Astrocyte of the spinal cord (primary cell): ENCODE results near the gene HSF5.

ENCODE experiments used
- DNase-seq: peaks from one replicate; pipeline ENCODE4 v3.0.0; 2011; ENCODE audit warnings: low read depth, low spot score
- H3K4me3 ChIP-seq: 2 replicates; pipeline ENCODE4 v1.5.1; 2011; ENCODE audit warnings: low read depth, mild to moderate bottlenecking, low read length, moderate library complexity
- in situ Hi-C: cut with HindIII; loops from 2 replicates; pipeline ENCODE4 v1.10.0; 2017; ENCODE audit warnings: low sequenced_read_pairs
- TF ChIP-seq, protein P1 (sequence below): IDR thresholded peaks from 2 replicates; pipeline ENCODE4 v1.5.1; 2012; ENCODE audit warnings: low read depth, mild to moderate bottlenecking, low read length, inconsistent platforms

HSF5 gene

DNA sequence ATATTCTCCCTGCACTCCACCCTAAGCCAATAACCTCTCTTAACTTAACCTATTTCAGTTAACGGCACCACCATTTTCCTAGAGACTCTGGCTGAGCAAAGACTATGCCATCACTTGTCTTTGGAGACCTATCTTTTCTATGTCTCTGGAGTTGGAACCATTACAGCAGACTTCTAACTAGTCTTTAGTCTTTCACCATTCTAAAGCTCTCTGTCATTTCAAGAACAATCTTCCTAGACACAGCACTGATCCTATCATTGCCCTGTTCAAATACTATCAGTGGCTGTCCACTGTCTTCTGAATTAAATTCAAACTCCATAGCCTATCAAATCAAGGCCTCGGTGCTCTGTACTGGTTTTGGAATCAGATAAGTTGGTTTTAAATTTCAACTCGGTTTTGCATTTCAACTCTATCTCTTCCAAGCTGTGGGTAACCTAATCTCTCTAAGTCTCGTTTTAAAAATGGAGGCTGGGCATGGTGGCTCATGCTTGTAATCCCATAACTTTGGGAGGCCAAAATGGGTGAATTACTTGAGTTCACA lies 102.8 kb downstream of the HSF5 start:
- no peak for DNase-seq
- TF ChIP-seq, protein P1, sequence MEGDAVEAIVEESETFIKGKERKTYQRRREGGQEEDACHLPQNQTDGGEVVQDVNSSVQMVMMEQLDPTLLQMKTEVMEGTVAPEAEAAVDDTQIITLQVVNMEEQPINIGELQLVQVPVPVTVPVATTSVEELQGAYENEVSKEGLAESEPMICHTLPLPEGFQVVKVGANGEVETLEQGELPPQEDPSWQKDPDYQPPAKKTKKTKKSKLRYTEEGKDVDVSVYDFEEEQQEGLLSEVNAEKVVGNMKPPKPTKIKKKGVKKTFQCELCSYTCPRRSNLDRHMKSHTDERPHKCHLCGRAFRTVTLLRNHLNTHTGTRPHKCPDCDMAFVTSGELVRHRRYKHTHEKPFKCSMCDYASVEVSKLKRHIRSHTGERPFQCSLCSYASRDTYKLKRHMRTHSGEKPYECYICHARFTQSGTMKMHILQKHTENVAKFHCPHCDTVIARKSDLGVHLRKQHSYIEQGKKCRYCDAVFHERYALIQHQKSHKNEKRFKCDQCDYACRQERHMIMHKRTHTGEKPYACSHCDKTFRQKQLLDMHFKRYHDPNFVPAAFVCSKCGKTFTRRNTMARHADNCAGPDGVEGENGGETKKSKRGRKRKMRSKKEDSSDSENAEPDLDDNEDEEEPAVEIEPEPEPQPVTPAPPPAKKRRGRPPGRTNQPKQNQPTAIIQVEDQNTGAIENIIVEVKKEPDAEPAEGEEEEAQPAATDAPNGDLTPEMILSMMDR, result no peak
- in situ Hi-C loops, result no loop called here
- H3K4me3 ChIP-seq, result no peak overlapping the region

DNA sequence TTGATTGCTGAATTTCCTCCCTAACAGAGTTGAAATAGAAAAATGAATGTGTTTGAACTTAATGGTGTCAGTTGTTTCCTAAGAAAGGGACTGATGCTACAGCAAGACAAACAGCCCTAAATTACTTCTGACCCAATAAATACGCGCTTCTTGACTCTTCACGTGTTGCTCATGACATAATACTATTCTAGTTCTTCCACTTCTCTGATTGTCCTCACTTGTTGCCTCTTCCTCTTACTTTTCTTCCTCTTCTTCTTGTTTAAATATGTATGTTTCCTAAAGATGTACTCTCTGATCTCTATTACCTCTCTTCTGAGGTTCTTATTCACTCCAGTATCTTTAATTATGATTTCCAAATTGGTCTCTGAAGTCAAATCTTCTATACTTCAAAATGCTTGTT lies 103.3 kb downstream of the HSF5 start:
- TF ChIP-seq, protein P1, result no peak
- no peak overlapping the region for H3K4me3 ChIP-seq
- no peak for DNase-seq
- in situ Hi-C loops, result no loop called here

DNA sequence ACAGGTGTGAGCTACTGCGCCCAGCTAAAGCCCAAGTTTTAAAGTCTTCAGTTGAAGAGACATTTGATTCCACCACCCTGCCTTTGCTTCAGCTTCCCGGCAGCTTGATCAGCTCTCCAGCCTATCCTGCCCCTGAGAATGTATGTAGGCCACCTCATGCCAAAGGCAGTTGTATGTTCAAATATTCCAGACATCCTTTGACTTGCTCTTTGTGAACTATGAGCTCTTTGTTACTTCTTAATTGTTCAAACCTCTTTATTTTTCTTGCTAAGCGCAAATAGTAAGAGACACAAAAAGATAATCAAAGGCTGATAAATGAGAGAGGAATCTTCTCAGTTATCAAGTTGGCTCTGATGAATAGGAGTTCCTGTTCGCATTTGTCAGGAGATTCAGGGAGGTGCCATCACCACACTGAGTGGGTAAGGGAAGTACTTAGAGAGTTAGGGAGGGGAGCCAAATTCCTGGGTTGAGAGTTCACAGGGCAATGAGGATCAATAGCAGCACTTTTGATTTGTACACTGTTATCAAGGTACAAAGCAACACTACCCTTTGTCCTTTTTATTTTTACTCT lies 104.2 kb downstream of the HSF5 start:
- TF ChIP-seq, protein P1, result no peak
- in situ Hi-C loops, result no loop called here
- no peak for DNase-seq
- H3K4me3 ChIP-seq, result no peak overlapping the region

DNA sequence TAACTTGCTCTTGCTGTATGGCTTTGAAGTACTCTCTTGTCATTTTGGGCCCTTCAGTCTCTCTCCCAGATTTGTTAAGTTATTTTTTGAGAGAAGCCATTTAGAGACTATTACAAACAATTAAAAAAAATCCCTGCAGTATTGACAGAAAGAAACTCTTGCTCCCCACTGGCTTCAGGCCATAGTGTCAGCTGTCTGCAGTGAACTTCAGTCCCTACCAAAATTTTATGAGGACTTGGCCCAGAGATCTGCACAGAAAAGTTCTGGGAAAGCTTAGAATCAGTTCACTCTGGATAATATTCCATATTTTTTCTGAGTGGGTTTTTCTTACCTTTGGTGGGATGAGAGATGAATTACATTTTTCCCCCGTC lies 105.4 kb downstream of the HSF5 start:
- TF ChIP-seq, protein P1, result no peak
- in situ Hi-C loops, result no loop called here
- no peak for DNase-seq
- no peak overlapping the region for H3K4me3 ChIP-seq

DNA sequence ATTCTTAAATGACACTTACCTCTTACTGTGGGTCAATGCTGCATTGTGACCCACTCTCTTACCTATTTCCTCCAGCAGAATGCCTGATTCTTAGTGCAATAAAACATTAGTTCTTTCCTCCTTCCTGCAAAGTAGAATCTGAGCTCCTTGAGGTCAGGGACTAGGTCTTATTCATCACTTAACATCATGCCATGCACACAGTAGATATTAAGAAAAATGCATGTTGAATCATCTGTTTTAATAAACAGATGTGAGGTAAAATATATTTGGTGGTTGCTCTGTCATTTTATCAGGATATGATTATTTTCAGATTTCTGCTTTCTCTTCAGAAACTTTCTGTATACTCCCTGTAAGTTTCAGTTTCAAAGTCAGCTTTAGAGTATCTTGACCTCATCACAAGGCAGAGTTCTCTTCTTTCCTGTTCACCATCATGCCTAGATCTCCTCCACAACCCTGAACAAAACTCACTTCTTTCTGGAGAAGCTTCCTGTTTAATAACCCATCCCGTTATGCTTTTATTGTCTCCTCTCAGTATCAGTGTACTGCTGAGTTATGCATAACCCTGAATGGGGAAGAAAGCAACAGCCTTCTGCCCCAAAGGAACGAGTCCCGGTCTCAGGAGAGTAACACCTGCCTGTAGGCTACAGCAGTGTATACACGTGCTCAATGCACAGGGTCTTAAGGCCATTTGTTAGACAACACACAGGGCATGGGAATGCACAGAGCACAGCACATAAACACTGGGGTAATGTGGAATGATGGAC lies 105.9 kb downstream of the HSF5 start:
- DNase-seq, result no peak
- no peak overlapping the region for H3K4me3 ChIP-seq
- TF ChIP-seq, protein P1, result no peak
- in situ Hi-C loops, result no loop called here

DNA sequence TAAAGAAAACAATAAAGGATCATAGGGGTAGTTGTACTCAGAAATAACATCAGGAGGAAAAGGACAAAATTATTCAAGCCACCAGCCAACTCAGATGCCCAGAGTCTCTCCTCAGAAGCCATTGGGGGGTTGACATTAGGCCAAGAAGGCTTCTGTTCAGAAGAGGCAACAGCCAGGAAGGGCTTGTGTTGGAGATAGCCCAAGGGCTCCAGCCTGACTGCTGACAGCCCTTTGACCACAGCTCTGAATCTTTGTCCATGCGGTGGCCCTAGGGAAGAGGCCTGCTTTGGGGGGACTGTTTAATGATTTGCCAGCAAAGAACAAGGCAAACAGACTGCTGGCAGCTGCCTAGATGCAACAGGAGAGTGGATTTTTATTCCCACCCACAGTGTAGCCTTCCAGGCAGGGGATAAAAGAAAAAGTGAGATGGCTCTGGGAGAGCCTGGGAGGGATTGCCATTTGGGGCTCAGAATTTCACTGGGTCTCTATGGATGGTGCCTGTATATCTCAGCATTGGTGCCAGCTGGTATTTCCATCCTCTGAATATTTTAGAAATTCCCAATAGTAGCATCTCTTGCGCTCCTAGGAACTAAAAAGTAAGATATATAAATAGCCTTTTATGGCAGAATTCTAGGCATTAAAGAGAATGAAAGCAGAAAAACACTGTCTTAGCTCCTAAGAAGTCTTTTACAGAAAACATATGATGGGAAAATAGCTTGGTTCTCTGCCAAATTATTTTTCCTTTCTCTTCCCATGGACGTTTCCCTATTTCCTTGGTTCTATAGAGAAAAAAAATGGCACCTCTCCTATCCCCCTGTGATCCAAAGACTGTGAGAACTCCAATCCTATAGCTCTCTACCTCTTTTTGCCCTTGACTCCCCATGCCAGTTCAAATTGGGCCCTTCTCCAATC lies 106.8 kb downstream of the HSF5 start:
- DNase-seq, result no peak
- in situ Hi-C loops, result no loop called here
- TF ChIP-seq, protein P1, result no peak
- no peak overlapping the region for H3K4me3 ChIP-seq
